Measurements from ENCODE around the gene TTLL10.

The TTLL10 gene

GRCh38 chr1:1173793-1174415, at the start of gene TTLL10:
Gene TTLL10 (plus strand): TSS chr1:1173880. CDS start chr1:1179216, 5,336 bp downstream.
- no peak for DNase-seq (ENCODE audit: low spot score)
- in situ Hi-C loops (cut with MboI; ENCODE audit: low sequenced_read_pairs, unreplicated experiment) = no loop called here
- TF ChIP-seq, protein P1, sequence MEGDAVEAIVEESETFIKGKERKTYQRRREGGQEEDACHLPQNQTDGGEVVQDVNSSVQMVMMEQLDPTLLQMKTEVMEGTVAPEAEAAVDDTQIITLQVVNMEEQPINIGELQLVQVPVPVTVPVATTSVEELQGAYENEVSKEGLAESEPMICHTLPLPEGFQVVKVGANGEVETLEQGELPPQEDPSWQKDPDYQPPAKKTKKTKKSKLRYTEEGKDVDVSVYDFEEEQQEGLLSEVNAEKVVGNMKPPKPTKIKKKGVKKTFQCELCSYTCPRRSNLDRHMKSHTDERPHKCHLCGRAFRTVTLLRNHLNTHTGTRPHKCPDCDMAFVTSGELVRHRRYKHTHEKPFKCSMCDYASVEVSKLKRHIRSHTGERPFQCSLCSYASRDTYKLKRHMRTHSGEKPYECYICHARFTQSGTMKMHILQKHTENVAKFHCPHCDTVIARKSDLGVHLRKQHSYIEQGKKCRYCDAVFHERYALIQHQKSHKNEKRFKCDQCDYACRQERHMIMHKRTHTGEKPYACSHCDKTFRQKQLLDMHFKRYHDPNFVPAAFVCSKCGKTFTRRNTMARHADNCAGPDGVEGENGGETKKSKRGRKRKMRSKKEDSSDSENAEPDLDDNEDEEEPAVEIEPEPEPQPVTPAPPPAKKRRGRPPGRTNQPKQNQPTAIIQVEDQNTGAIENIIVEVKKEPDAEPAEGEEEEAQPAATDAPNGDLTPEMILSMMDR (IDR thresholded peaks at IDR 0.05; ENCODE audit: borderline replicate concordance, control extremely low read depth, extremely low read depth, insufficient read depth, missing control alignments) = no peak

GRCh38 chr1:1124508-1124785, 49.2 kb upstream of the TTLL10 start:
- in situ Hi-C loops (cut with MboI; ENCODE audit: low sequenced_read_pairs, unreplicated experiment) = no loop called here
- TF ChIP-seq, protein P1 (IDR thresholded peaks at IDR 0.05; ENCODE audit: borderline replicate concordance, control extremely low read depth, extremely low read depth, insufficient read depth, missing control alignments) = no peak
- no peak for DNase-seq (ENCODE audit: low spot score)

DNA sequence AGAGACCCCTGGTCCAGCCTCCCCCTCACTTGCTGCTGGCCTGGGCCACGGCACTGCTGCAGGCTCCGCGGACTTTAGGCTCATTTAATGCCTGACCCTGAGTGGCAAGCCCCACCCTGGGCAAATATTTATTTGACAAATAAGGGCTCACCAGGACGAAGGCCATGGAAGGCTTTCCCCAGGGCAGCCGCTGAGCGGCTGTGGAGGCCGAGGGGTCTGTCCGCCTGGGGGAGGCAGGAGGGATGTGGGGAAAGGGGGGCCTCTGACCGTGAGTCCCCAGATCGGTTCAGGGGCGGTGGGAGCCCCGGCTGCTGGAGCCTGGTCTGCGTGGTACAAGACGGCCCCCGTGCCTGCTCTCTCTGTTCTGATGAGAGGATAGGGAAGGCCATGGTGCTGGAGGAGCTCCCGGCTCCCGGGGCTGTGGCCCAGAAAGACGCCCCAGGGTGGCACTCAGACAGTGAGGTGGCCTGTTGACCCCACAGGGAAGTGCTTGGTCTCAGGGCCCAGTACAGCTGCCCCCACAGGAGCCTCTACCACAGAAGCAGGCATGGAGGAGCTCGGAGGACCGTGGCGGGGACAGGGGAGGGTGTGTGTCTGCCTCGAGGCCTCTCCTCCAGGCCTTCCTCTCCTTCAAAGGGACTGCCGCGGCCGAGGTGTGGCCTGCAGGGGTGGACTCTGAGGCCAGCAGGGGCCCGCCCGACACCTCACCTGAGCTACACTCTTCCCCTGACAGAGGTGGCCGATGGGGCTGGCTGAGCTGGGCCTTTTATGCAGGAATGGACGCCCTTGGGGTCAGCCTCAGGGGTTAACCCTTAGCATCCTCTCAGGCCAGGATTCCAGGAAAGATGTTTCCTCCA, 48.7 kb upstream of the TTLL10 start:
- in situ Hi-C loops (cut with MboI; ENCODE audit: low sequenced_read_pairs, unreplicated experiment) = no loop called here
- no peak for DNase-seq (ENCODE audit: low spot score)

DNA sequence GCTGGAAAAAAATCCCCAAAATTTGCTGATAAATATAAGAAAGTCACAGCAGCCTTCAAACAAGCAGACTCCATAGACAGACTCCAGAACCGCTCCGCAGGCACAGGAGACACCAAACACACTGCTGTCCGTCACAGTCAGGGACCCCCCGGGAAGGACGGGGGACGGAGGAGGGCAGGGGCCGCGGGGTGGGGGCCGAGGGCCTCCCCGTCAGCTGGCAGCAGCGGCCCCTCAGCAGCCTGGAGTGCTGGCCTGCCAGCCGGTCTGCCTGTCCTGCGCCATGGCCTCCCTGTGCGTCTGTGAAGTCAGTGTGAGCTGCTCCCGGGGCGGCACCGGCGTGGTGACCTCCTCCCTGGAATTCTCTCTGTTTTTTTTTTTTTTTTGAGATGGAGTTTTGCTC, 47.7 kb upstream of the TTLL10 start:
- in situ Hi-C loops (cut with MboI; ENCODE audit: low sequenced_read_pairs, unreplicated experiment) = no loop called here

More for the DNA sequence above, 48.7 kb upstream of the TTLL10 start:
- TF ChIP-seq, protein P1 (IDR thresholded peaks at IDR 0.05; ENCODE audit: borderline replicate concordance, control extremely low read depth, extremely low read depth, insufficient read depth, missing control alignments) = no peak

GRCh38 chr1:1127551-1128451, 45.9 kb upstream of the TTLL10 start:
- TF ChIP-seq, protein P1 (IDR thresholded peaks at IDR 0.05; ENCODE audit: borderline replicate concordance, control extremely low read depth, extremely low read depth, insufficient read depth, missing control alignments) = no peak
- in situ Hi-C loops (cut with MboI; ENCODE audit: low sequenced_read_pairs, unreplicated experiment) = no loop called here
- DNase-seq (ENCODE audit: low spot score) = no peak

More for the DNA sequence above, 47.7 kb upstream of the TTLL10 start:
- TF ChIP-seq, protein P1 (IDR thresholded peaks at IDR 0.05; ENCODE audit: borderline replicate concordance, control extremely low read depth, extremely low read depth, insufficient read depth, missing control alignments) = no peak
- DNase-seq (ENCODE audit: low spot score) = no peak

GRCh38 chr1:1128454-1129139, 45.1 kb upstream of the TTLL10 start:
- in situ Hi-C loops (cut with MboI; ENCODE audit: low sequenced_read_pairs, unreplicated experiment) = no loop called here
- TF ChIP-seq, protein P1 (IDR thresholded peaks at IDR 0.05; ENCODE audit: borderline replicate concordance, control extremely low read depth, extremely low read depth, insufficient read depth, missing control alignments) = no peak

More at GRCh38 chr1:1128454-1129139, 45.1 kb upstream of the TTLL10 start:
- no peak for DNase-seq (ENCODE audit: low spot score)

All from GM13976 (cell line).